Measurements from ENCODE around the gene RSPH9.

Gene RSPH9

GRCh38 chr6:43714311-43715055 lies 69.6 kb downstream of the RSPH9 start:
- no peak for DNase-seq

- no peak for DNase-seq
Observed at GRCh38 chr6:43715056-43715788, 70.4 kb downstream of the RSPH9 start.

- DNase-seq: no peak
Observed at GRCh38 chr6:43716099-43716498, 71.3 kb downstream of the RSPH9 start.

- no peak for DNase-seq
Observed at GRCh38 chr6:43717389-43717788, 72.6 kb downstream of the RSPH9 start.

- no peak for DNase-seq
Observed at GRCh38 chr6:43717822-43718221, 73.0 kb downstream of the RSPH9 start.

- DNase-seq: no peak
Observed at GRCh38 chr6:43718387-43719105, 73.7 kb downstream of the RSPH9 start.

GRCh38 chr6:43719511-43719910 lies 74.7 kb downstream of the RSPH9 start:
- no peak for DNase-seq

- no peak for DNase-seq
Observed at GRCh38 chr6:43720999-43721398, 76.2 kb downstream of the RSPH9 start.
